ENCODE measurements around the gene LIPE.

The LIPE gene

DNA sequence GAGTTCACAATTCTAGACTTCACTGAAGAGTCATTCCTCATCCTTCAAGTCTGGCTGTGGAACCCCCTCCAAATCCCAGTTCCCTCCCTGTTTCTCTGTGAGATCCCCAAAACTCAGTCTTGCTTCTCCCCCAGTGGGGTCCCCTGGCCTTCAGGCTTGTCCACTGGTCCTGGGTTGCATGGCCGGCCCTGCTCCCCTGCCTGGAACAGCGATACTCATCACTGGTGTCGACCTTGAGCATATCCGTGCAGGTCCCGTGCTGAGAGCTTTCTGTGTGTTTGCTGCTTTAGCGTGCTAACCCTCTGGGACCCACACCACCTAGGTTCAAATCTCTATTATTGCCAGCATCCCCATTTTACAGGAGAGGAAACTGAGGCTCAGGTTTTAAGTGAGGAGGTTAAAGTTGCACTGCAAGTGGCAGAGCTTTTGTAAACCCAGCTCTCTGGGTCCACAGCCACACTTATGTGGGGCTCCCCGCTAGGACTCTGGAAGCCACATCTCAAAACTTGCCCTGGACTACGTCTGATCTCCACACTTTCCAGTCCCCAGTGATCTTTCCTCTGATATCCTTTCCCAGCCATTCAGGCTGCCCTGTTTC, 15.5 kb downstream of the LIPE start:
- no peak for DNase-seq (ENCODE audit: low read depth, low spot score)

GRCh38 chr19:42410371-42410770, 16.8 kb downstream of the LIPE start:
- no peak for DNase-seq (ENCODE audit: low read depth, low spot score)

DNA sequence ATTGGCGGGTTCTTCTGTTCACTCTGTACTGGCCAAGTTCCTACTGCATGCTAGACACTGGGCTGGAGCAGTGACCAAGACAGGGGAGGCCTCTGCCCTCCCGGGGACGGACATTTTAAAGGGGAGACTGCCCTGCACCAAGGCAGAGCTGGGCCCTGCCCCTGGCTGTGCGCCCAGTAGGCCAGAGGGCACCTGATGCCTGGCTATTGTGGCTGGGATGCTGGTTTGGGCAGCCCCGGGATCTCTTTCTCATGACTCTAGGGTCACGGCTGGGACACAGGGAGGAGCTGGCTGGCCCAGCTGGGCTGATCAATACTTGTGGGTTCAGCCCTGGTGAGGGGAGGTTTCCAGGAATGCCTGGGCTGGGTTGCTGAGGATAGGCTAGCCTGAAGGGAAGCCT, 17.7 kb downstream of the LIPE start:
- no peak for DNase-seq (ENCODE audit: low read depth, low spot score)

DNA sequence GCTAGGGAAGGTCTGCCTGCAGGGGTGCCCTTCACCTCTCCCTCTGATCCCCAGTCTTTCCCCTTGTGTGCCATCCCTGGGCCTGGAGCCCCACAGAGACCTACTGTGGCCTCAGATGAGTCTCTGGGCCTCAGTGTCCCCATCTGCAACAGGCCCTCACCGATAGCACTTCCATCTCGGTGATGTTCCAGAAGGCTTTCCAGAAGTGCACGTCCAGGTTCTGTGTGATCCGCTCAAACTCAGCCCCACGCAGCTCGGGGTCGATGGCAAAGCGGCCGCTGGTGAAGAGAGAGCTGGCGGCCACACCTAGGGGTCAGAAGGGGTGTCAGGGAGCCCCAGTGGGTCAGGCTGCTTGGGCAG, 19.4 kb downstream of the LIPE start:
- DNase-seq (ENCODE audit: low read depth, low spot score), result no peak

GRCh38 chr19:42407085-42407815, 19.9 kb downstream of the LIPE start:
- DNase-seq (ENCODE audit: low read depth, low spot score), result no peak

- DNase-seq (ENCODE audit: low read depth, low spot score), result no peak
These were observed 21.1 kb downstream of the LIPE start for GRCh38 chr19:42406111-42406510.

- no peak for DNase-seq (ENCODE audit: low read depth, low spot score)
These were observed 23.6 kb downstream of the LIPE start for GRCh38 chr19:42403586-42403985.

GRCh38 chr19:42402376-42403116, 24.6 kb downstream of the LIPE start:
- DNase-seq (ENCODE audit: low read depth, low spot score), result peak; percentile 19

DNA sequence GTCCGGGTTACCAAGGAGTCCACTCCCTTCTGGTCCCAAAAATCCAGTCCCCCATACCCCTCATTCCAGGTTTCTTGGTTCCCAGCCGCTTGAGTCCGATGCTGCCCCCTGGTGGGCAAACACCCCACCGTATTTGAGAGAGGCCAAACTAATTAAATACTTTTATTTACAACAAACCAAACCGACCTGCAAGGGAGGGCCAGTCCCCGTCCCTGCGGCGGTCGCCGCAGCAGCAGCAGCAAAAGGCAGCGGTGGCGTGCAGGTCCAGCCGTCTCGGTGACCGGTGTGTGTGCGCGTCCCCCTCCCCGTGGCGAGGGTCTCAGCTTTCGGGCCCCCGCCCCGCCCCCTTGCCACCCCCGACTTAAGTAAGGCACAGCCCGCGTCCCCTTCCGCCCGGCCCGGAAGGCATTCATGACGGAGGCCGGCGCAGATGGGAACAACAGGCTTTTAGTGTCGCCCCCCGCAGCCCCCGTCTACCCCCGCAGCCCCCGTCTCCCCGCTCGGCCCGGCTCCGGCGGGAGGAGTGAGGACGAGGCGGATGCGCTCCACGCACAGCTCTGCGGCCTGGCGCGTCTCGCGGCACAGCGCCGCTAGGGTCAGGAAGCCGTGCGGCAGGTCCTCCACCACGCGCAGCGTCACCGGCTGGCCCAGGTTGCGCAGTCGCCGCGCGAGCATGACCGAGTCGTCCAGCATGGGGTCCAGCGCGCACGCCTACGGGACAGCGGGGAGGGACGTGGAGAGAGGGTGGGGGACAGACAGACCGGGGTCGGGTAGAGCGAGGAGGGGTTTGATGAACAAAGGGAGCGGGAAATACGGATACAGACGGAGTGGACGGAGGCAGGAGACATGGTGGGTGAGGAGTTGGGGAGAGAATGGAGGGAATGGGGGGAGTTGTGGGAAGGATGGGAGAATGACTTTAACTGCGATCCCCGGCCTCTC, 25.6 kb downstream of the LIPE start:
- peak; percentile 93 for DNase-seq (ENCODE audit: low read depth, low spot score)

GRCh38 chr19:42400404-42400803, 26.8 kb downstream of the LIPE start:
- DNase-seq (ENCODE audit: low read depth, low spot score), result no peak

DNA sequence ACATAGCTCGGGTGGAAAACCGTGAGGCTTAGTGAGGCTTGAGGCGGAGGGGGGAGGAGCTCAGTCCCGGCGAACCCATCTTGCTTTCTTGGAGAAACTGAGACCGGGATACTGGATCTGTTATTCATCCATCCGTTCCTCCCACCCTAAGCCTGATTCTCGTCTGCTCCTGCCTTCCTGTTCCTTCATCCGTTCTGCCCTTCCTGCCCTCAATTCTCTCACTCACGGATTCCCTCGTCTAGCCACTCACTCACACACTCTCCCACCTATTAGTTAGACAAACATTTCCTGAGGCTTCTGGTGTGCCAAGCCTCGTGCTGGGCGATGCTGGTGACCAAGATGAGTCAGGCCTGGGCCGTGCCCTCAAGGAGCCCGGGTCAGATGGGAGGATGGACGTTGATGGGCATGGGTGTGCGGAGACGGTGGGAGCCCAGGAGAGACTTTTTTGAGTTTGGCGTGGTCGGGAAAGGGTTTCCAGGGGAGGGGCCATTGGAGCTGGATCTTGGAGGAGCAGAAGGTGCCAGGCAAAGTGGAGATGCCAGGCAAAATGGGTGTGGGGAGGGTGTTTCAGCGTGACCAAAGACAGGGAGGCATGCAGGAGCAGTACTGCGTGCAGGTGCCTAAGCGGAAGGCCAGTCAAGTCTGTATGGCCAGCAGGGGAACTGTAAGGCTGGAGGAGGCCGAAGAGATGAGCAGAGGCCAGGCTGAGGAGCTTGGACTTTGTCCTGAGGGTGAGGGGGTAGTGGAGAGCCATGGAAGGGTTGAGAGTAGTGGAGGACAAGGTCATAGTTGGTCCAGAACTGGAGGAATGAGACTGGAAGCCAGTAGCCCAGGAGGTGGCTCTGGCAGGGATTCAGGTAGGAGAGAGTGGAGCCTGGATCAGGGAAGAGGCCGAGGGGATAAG, 29.7 kb downstream of the LIPE start:
- no peak for DNase-seq (ENCODE audit: low read depth, low spot score)

DNA sequence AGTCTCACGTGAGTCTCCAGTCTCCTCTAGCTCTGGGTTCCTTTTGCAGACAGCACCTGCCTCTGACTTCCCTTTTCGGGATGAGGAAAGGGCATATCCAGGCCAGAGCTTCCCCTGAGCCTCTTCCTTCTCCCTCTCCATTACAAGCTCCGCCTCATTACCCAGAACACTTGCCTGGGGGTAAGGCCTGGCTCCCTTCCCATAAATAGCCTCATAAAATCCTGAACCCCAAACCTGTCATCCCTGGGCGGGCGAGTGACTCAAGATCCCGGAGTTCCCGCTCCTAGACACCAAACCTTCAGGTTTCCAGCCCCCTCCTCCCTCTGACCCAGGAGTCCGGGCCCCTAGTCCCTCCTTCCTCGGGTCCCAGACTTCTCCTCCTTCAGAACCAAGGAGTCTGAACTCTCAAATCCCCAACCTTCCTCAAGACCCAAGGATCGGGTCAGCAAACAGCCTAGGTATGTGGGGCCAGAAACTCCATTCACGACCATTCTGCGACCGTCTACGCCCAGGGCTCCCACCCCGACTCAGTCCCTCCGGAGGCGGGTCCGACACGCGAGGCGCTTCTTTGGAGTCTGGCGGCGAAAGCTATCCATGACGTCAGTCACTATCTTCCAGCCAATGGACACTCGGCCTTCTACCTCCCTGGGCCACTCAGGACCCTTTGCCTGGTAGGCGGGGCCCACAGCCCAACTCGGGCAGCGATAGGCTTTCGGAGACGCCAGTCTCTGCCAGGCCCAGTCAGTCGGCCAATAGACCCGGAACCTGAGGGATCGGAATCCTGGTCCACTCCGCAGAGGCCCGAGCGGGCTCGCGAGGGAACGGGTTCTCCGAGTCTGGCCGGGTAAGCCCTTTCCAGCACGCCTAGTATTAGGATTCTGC, 30.6 kb downstream of the LIPE start:
- DNase-seq (ENCODE audit: low read depth, low spot score), result peak; percentile 100

- no peak for DNase-seq (ENCODE audit: low read depth, low spot score)
These were observed 32.4 kb downstream of the LIPE start for GRCh38 chr19:42394751-42395150.

DNA sequence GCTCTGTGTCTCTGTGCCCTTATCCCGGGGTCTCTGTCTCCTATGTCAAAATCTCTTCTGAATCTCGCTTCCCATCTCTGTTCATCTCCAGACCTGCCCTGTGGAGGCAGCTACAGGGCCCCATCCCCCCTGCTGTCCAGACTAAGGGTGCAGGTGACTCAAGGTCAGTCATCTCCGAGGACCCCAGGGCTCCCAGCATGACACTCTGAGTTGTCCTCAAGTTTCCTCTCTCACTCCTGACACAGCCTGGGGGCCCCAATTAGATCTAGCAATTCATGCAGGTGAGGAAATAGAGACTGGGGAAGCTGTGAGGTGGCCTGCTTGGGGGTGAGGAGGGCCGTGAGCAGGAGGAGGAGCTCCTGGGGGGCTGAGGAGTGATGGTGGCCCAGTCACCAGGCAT, 35.0 kb downstream of the LIPE start:
- no peak for DNase-seq (ENCODE audit: low read depth, low spot score)

DNA sequence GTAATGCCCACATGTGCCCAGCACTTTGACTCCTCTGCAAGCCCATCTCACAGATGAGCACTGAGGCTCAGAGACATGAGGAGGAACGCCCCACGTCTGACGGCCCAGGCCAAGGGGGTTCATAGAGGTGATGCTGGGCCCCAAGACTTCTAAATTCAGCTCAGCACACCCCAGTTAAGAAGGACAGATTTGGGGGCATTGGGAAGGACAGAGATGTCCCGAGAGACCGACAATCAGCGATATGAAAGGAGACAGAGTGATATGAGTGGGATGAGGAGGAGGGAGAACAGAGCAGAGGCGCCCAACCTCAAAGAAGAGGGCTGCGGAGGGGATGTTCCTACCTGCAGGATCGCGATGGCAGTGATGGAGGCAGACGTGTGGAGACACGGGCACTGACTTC, 37.3 kb downstream of the LIPE start, which contains the start of gene CNFN:
Gene CNFN, minus strand, starts transcription at position 399 of the 400 bp plus-strand sequence. CDS start 1,260 bp downstream, outside the sequence.
- no peak for DNase-seq (ENCODE audit: low read depth, low spot score)

GRCh38 chr19:42388851-42389489, 38.2 kb downstream of the LIPE start:
- no peak for DNase-seq (ENCODE audit: low read depth, low spot score)

DNA sequence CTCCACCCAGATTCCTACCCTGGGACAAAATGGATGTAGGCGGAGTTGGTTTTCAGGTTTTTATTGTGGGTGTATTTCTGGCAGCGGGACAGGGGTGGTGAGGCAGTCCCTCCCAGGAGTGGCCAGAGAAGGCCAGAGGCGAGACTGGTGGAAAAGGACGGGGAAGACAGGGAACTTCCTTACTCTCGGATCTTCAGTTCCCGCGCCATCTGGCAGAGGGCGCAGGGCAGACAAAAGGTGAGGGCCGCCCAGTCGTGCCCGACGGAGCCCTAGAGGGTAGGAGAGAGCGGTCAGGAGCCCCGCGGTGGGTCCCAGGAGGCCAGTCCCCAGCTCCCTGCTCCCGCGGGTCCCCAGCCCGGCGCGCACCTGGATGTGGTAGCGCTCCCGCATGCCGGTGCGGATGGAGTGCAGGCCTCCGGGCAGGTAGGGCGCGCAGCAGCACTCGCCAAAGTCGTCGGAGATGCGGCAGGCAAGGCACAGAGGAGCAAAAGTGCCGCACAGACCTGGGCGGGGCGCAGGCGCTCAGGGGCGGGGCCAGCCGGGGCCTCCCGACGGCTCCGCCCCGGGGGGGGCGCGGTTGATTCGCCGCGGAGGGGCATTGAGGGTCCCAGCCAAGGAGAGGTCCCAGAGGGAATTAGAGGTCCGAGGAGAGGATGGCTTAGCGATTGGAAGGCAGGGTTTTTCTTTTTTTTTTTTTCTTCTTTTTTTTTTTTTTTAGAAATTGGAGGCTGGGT, 40.0 kb downstream of the LIPE start:
- peak; percentile 92 for DNase-seq (ENCODE audit: low read depth, low spot score)

- no peak for DNase-seq (ENCODE audit: low read depth, low spot score)
These were observed 47.0 kb downstream of the LIPE start for GRCh38 chr19:42380155-42380554.
